HepG2 (cell line): ENCODE results near the gene ANKRD6. TPM values are rescaled to one million over a fixed set of nuclear protein-coding genes. Genes with fewer than 3 reads are reported as not detected.

ENCODE experiments used
- ATAC-seq: fragments of 200-7000 bp; cut with Tn5 transposase; 3 replicates; pipeline ENCODE4 v1.9.1; 2020; ENCODE audit warnings: mild to moderate bottlenecking, moderate library complexity
- BruUV-seq: library from RNA; stranded (reverse); fragments of 400-500 nt; replicated peaks from 2 replicates; lab custom pipeline; 2021; lab: Mats Ljungman, UMichigan
- CTCF ChIA-PET: fragments of 300-600 bp; formaldehyde crosslinking; extraction: SDS; loops from one replicate; lab custom pipeline; 2021; ENCODE audit warnings: low total read pairs, inconsistent platforms, low intra/inter-chr PET ratio; lab: Yijun Ruan, JAX
- POLR2A ChIA-PET: fragments of 350-600 bp; sonication (Branson Sonifier 250); formaldehyde crosslinking; loops from one replicate; lab custom pipeline; 2020; ENCODE audit warnings: antibody characterized with exemption, inconsistent platforms; lab: Yijun Ruan, JAX
- DNase-seq: peaks from one replicate; pipeline ENCODE4 v3.0.0-alpha.2; 2015; ENCODE audit warnings: low spot score
- FAIRE-seq: peaks from 3 replicates; lab custom pipeline; 2011; peaks lifted over from hg19 to GRCh38; lab: Jason Lieb, UNC
- H2AFZ ChIP-seq: one replicate; pipeline ENCODE4 v1.6.1; 2011; ENCODE audit warnings: low read length, inconsistent platforms
- H3K27ac ChIP-seq: fragments of 300-600 bp; 3 replicates; pipeline ENCODE4 v1.8.0; 2011; ENCODE audit warnings: mixed run types, mild to moderate bottlenecking, mixed read lengths, low read length, inconsistent platforms; ENCODE audit not compliant: insufficient read depth; ENCODE audit errors: extremely low read length
- H3K27me3 ChIP-seq, 2 experiments: fragments of 200-600 bp in 1 of 2; 2 replicates in 1 of 2; 3 replicates in 1 of 2; pipeline versions ENCODE4 v1.6.0 to v1.8.0; 2011; ENCODE audit warnings: low read length in 2 of 2, mild to moderate bottlenecking in 2 of 2, moderate library complexity in 2 of 2, inconsistent platforms in 1 of 2; ENCODE audit not compliant: insufficient read depth in 2 of 2, control insufficient read depth in 1 of 2
- H3K36me3 ChIP-seq, 2 experiments: fragments of 200-600 bp in 1 of 2; replicated peaks in 1 of 2; 2 replicates in 1 of 2; 3 replicates in 1 of 2; pipeline versions ENCODE4 v1.5.1 to v1.8.0; 2011; ENCODE audit warnings: low read length in 2 of 2, inconsistent platforms in 1 of 2; ENCODE audit not compliant: insufficient read depth in 2 of 2, control insufficient read depth in 1 of 2
- H3K4me1 ChIP-seq: 2 replicates; pipeline ENCODE4 v1.5.1; 2012; ENCODE audit warnings: low read length, inconsistent platforms; ENCODE audit not compliant: insufficient read depth
- H3K4me2 ChIP-seq: 2 replicates; pipeline ENCODE4 v1.6.0; 2011; ENCODE audit warnings: low read depth, low read length, inconsistent platforms
- H3K4me3 ChIP-seq, 3 experiments: fragments of 200-600 bp in 1 of 3; sonication (generic), shearing (Covaris generic) in 1 of 3; replicated peaks in 1 of 3; 2 replicates each; pipeline ENCODE4 v1.5.1; 2011 to 2016; ENCODE audit warnings: low read length in 3 of 3, inconsistent platforms in 2 of 3, low read depth in 2 of 3, mild to moderate bottlenecking in 2 of 3, control low read depth in 1 of 3, mixed read lengths in 1 of 3; ENCODE audit not compliant: insufficient read depth in 1 of 3
- H3K79me2 ChIP-seq: one replicate; pipeline ENCODE4 v1.6.1; 2011; ENCODE audit warnings: low read length, inconsistent platforms; ENCODE audit not compliant: insufficient read depth
- H3K9ac ChIP-seq: 2 replicates; pipeline ENCODE4 v1.6.0; 2011; ENCODE audit warnings: mild to moderate bottlenecking, low read depth, low read length, inconsistent platforms; ENCODE audit not compliant: insufficient read depth
- H3K9me3 ChIP-seq: 2 replicates; pipeline ENCODE4 v1.5.1; 2012; ENCODE audit warnings: mild to moderate bottlenecking, low read length
- H4K20me1 ChIP-seq: 2 replicates; pipeline ENCODE4 v1.6.0; 2011; ENCODE audit warnings: inconsistent platforms, mild to moderate bottlenecking, low read length, moderate library complexity; ENCODE audit not compliant: insufficient read depth
- BATF2 ChIP-seq: sonication (generic); formaldehyde crosslinking; IDR thresholded peaks from 2 replicates; pipeline ENCODE4 v1.8.0; 2022; ENCODE audit warnings: mild to moderate bottlenecking, missing genetic modification reagents, moderate library complexity
- CEBPB ChIP-seq: IDR thresholded peaks from 2 replicates; pipeline ENCODE4 v1.6.1; 2011; ENCODE audit warnings: low read depth, low read length, improper control_type of control experiment, borderline replicate concordance
- CEBPG ChIP-seq: IDR thresholded peaks from 2 replicates; pipeline ENCODE4 v1.6.1; 2016
- GFI1 ChIP-seq: sonication (generic); formaldehyde crosslinking; IDR thresholded peaks from 2 replicates; pipeline ENCODE4 v1.5.0; 2020; ENCODE audit warnings: missing genetic modification reagents, mild to moderate bottlenecking, borderline replicate concordance
- HNRNPL ChIP-seq: fragments of 200-400 bp; formaldehyde crosslinking; IDR thresholded peaks from 2 replicates; pipeline ENCODE4 v1.6.1; 2017; ENCODE audit warnings: mild to moderate bottlenecking, low read depth, low read length
- MEF2D ChIP-seq: sonication (generic); formaldehyde crosslinking; IDR thresholded peaks from 2 replicates; pipeline ENCODE4 v1.5.1; 2020; ENCODE audit warnings: mild to moderate bottlenecking, missing genetic modification reagents
- NR2F1 ChIP-seq, 2 experiments: fragments of 450-650 bp in 1 of 2; formaldehyde crosslinking in 1 of 2; IDR thresholded peaks; 2 replicates each; pipeline versions ENCODE4 v1.5.0 to v1.6.1; 2016 to 2020; ENCODE audit warnings: mild to moderate bottlenecking in 1 of 2, missing compliant biosample characterization in 1 of 2, missing genetic modification reagents in 1 of 2, moderate library complexity in 1 of 2
- POLR2AphosphoS2 ChIP-seq: IDR thresholded peaks from 2 replicates; pipeline ENCODE4 v1.6.1; 2011; ENCODE audit warnings: low read depth, low read length, improper control_type of control experiment
- REXO4 ChIP-seq: sonication (generic); formaldehyde crosslinking; IDR thresholded peaks from 2 replicates; pipeline ENCODE4 v1.8.0; 2022; ENCODE audit warnings: missing genetic modification reagents, mild to moderate bottlenecking, borderline replicate concordance
- ZFAT ChIP-seq: sonication (generic); formaldehyde crosslinking; conservative IDR thresholded peaks from 2 replicates; pipeline ENCODE4 v1.8.1; 2023; ENCODE audit warnings: missing genetic modification reagents, inconsistent platforms
- ZNF138 ChIP-seq: sonication (generic); formaldehyde crosslinking; IDR thresholded peaks from 2 replicates; pipeline ENCODE4 v1.5.0; 2020; ENCODE audit warnings: mild to moderate bottlenecking, low read depth, missing genetic modification reagents
- ZNF230 ChIP-seq: sonication (generic); formaldehyde crosslinking; IDR thresholded peaks from 2 replicates; pipeline ENCODE4 v1.4.0; 2020; ENCODE audit warnings: mild to moderate bottlenecking, missing genetic modification reagents
- ZNF232 ChIP-seq: sonication (generic); formaldehyde crosslinking; IDR thresholded peaks from 2 replicates; pipeline ENCODE4 v1.4.0; 2020; ENCODE audit warnings: missing genetic modification reagents, borderline replicate concordance
- ZNF329 ChIP-seq: sonication (generic); formaldehyde crosslinking; IDR thresholded peaks from 2 replicates; pipeline ENCODE4 v1.9.0; 2021; ENCODE audit warnings: low read depth, mild to moderate bottlenecking, missing genetic modification reagents
- ZNF552 ChIP-seq: sonication (generic); formaldehyde crosslinking; IDR thresholded peaks from 2 replicates; pipeline ENCODE4 v1.9.0; 2022; ENCODE audit warnings: missing genetic modification reagents, mild to moderate bottlenecking, borderline replicate concordance
- WGBS: methylation state at CpG from one replicate; pipeline ENCODE4 v1.1.6; 2017; ENCODE audit warnings: low lambda C conversion rate; 5-methylcytosine and 5-hydroxymethylcytosine counted together
- in situ Hi-C: cut with HindIII; loops from 2 replicates; pipeline ENCODE4 v1.10.0; 2017; ENCODE audit warnings: low pct_unique_long_range_greater_than_20kb; ENCODE audit not compliant: extremely low pct_ligation_motif_present
- intact Hi-C: fragments of 100-400 bp; cut with micrococcal nuclease; formaldehyde crosslinking; loops from one replicate; pipeline ENCODE4 v1.10.0; 2022; ENCODE audit not compliant: unreplicated experiment
- polyA plus RNA-seq, 8 experiments: library from polyadenylated mRNA; depleted of rRNA in 3 of 8; stranded (reverse) in 7 of 8; unstranded in 1 of 8; fragments of >200 nt; fragmentation: Illumina TruSeq in 4 of 8; extraction: Trizol in 4 of 8; gene quantifications; 2 replicates each; pipeline versions ENCODE4 v1.2.1 to v1.2.3, GENCODE V29; 2011 to 2016; ENCODE audit warnings: low read depth in 4 of 8, missing spikeins in 1 of 8, mixed read lengths in 1 of 8; ENCODE audit not compliant: insufficient read depth in 1 of 8
- total RNA-seq, 5 experiments: library from RNA; depleted of rRNA; stranded (reverse); fragments of >200 nt; fragmentation: Illumina TruSeq; extraction: Trizol; gene quantifications; 2 replicates each; pipeline ENCODE4 v1.2.3, GENCODE V29; 2016; ENCODE audit warnings: low read depth in 1 of 5
- TF ChIP-seq, protein P1 (sequence below): sonication (generic); formaldehyde crosslinking; IDR thresholded peaks from 2 replicates; pipeline ENCODE4 v1.4.0; 2020; ENCODE audit warnings: missing genetic modification reagents, borderline replicate concordance

ANKRD6 gene
- total and polyA plus RNA-seq, 2 of the 13 experiments (the other 11 are each of a cell fraction or from before 2014, with no cell fraction given): 0.18 to 0.36 TPM

DNA sequence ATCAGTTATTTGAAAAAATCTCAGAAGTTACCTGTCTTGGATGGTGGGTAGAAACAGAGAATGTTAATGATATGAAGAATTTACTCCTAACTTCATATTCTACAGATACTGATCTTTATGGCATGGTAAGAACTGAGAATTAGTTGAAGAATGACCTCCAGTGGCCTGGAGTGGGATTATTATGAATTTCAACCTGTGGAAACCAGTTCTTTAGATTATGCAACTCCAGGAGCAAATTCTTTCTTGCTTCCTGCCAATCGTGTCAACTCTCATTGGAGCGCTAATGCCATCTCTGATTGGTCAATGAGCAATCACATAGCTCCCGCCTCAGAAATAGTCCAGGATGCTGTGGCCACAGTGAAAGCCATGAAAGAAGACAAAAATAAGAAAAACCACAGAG, 165.0 kb downstream of the ANKRD6 start (continued):
- TF ChIP-seq, protein P1, sequence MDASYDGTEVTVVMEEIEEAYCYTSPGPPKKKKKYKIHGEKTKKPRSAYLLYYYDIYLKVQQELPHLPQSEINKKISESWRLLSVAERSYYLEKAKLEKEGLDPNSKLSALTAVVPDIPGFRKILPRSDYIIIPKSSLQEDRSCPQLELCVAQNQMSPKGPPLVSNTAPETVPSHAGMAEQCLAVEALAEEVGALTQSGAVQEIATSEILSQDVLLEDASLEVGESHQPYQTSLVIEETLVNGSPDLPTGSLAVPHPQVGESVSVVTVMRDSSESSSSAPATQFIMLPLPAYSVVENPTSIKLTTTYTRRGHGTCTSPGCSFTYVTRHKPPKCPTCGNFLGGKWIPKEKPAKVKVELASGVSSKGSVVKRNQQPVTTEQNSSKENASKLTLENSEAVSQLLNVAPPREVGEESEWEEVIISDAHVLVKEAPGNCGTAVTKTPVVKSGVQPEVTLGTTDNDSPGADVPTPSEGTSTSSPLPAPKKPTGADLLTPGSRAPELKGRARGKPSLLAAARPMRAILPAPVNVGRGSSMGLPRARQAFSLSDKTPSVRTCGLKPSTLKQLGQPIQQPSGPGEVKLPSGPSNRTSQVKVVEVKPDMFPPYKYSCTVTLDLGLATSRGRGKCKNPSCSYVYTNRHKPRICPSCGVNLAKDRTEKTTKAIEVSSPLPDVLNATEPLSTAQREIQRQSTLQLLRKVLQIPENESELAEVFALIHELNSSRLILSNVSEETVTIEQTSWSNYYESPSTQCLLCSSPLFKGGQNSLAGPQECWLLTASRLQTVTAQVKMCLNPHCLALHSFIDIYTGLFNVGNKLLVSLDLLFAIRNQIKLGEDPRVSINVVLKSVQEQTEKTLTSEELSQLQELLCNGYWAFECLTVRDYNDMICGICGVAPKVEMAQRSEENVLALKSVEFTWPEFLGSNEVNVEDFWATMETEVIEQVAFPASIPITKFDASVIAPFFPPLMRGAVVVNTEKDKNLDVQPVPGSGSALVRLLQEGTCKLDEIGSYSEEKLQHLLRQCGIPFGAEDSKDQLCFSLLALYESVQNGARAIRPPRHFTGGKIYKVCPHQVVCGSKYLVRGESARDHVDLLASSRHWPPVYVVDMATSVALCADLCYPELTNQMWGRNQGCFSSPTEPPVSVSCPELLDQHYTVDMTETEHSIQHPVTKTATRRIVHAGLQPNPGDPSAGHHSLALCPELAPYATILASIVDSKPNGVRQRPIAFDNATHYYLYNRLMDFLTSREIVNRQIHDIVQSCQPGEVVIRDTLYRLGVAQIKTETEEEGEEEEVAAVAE (CRISPR knock-in tag): peak; percentile 98
- TF ChIP-seq CEBPG (CRISPR knock-in tag): peak; percentile 75
- TF ChIP-seq CEBPB: peak; percentile 82

DNA sequence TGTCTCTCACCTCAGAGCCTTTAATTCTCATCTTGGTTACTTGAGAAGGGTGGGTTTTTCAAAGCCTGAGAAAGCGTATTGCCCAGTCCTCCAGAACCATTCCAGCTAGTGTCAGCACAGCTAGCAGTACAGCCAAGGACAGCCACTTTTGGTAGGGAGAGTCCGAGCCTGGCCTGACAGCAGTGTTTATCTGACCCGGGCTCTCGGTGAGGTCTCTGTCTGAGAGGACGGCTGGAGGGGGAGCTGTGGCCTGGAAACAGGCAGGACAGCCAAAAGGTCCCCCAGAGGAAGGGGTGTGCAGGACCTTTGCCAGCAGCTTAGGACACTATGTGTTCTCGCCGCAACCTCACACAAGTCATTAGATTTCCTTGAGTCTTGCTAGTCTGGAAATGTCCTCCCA, 166.8 kb downstream of the ANKRD6 start:
- CTCF ChIA-PET: no interaction called here
- no peaks in the 10 kb centered on the region for H3K4me1 ChIP-seq
- no peak overlapping the region for H3K4me3 ChIP-seq
- POLR2A ChIA-PET: no interaction called here
- H2AFZ ChIP-seq: no peak overlapping the region
- no peaks in the 10 kb centered on the region for H3K36me3 ChIP-seq
- intact Hi-C loops: loop anchor here (5.0 kb wide), 2 partner anchors 167 to 227 kb away; partner anchors contain the start of gene ANKRD6
- no peaks in the 10 kb centered on the region for H3K79me2 ChIP-seq
- no peak for ATAC-seq
- no peaks in the 10 kb centered on the region for H3K9me3 ChIP-seq
- no peak for FAIRE-seq
- no peak for TF ChIP-seq ZNF552
- no peak for TF ChIP-seq ZNF138 (CRISPR knock-in tag)
- TF ChIP-seq ZNF230 (CRISPR knock-in tag): no peak
- TF ChIP-seq REXO4: no peak
- TF ChIP-seq POLR2AphosphoS2: no peak
- no peak for TF ChIP-seq BATF2
- no peak for TF ChIP-seq ZFAT
- TF ChIP-seq ZNF232 (CRISPR knock-in tag): no peak
- TF ChIP-seq HNRNPL: no peak
- TF ChIP-seq GFI1 (CRISPR knock-in tag): no peak
- TF ChIP-seq ZNF329: no peak
- TF ChIP-seq MEF2D (CRISPR knock-in tag): no peak
- no peak for TF ChIP-seq NR2F1 (CRISPR knock-in tag; IDR thresholded peaks at IDR 0.05)
- no peak for DNase-seq
- no peak overlapping the region for H3K9ac ChIP-seq
- H3K4me2 ChIP-seq: no peak overlapping the region
- in situ Hi-C loops: no loop called here
- no peaks in the 10 kb centered on the region for H4K20me1 ChIP-seq
- no peak overlapping the region for H3K27ac ChIP-seq
- BruUV-seq: no TSS peak
- WGBS: 43% methylated on average over 4 of the region's 7 CpGs
- no peaks in the 10 kb centered on the region for H3K27me3 ChIP-seq
